Fibroblast of lung (primary cell): ENCODE data around the gene VPS13D.

Experiments used
- CTCF ChIP-seq, 2 donors: IDR thresholded peaks in 1 of 2; conservative IDR thresholded peaks in 1 of 2; 1 replicate in 1 of 2; 2 replicates in 1 of 2; pipeline ENCODE4 v1.5.1; 2011 to 2012; ENCODE audit warnings: low read length in 2 of 2, control low read depth in 1 of 2, inconsistent platforms in 1 of 2, low read depth in 1 of 2, mild to moderate bottlenecking in 1 of 2
- EZH2 ChIP-seq: IDR thresholded peaks from 2 replicates; pipeline ENCODE4 v1.5.1; 2012; ENCODE audit warnings: low read length, control low read depth, mild to moderate bottlenecking; ENCODE audit errors: missing control alignments

- TF ChIP-seq CTCF (conservative IDR thresholded peaks at IDR 0.05 in 1 of 2, IDR thresholded peaks at IDR 0.05 in 1 of 2; ENCODE audit: low read depth in 1 of 2, low read length in 2 of 2) (no peak), EZH2 (no peak)
These were observed 58.0 kb downstream of the VPS13D start for GRCh38 chr1:12287869-12288268.
